Measurements from ENCODE around the gene ACTRT2. TPM values are rescaled to one million over a fixed set of nuclear protein-coding genes. Genes with fewer than 3 reads are reported as not detected.

The ACTRT2 gene
- total and polyA plus RNA-seq, 2 of the 8 experiments (the other 6 are each of a cell fraction or from before 2014, with no cell fraction given): not detected

DNA sequence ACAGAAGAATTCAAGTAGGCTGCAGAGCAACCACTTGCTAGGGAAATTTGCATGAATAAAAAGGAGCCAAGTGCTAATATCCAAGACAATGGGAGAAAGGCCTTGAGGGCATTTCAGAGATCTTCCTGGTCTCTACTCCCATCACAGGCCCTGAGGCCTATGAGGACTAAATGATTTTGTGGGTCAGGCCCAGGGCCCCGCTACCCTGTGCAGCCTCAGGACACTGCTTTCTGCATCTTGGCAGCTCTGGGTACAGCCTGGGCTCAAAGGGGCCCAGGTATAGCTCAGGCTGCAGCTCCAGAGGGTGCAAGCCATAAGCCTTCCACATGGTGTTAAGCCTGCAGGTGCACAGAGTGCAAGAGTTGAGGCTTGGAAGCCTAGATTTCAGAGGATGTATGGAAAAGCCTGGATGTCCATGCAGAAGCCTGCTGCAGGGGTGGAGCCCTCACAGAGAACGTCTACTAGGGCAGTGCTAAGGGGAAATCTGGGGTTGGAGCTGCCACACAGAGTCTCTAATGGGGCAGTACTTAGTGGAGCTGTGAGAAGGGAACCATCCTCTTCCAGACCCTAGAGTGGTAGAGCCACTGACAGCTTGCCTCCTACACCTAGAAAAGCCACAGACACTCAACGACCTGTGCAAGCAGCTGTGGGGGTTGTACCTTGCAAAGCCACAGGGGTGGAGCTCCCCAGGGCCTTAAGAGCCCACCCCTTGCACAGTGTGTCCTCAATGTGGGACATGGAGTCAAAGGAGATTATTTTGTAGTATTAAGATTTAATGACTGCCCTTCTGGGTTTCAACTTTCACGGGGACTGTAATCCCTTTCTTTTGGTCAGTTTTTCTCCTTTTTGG lies 13.7 kb upstream of the ACTRT2 start (continued):
- TF ChIP-seq, protein P1, sequence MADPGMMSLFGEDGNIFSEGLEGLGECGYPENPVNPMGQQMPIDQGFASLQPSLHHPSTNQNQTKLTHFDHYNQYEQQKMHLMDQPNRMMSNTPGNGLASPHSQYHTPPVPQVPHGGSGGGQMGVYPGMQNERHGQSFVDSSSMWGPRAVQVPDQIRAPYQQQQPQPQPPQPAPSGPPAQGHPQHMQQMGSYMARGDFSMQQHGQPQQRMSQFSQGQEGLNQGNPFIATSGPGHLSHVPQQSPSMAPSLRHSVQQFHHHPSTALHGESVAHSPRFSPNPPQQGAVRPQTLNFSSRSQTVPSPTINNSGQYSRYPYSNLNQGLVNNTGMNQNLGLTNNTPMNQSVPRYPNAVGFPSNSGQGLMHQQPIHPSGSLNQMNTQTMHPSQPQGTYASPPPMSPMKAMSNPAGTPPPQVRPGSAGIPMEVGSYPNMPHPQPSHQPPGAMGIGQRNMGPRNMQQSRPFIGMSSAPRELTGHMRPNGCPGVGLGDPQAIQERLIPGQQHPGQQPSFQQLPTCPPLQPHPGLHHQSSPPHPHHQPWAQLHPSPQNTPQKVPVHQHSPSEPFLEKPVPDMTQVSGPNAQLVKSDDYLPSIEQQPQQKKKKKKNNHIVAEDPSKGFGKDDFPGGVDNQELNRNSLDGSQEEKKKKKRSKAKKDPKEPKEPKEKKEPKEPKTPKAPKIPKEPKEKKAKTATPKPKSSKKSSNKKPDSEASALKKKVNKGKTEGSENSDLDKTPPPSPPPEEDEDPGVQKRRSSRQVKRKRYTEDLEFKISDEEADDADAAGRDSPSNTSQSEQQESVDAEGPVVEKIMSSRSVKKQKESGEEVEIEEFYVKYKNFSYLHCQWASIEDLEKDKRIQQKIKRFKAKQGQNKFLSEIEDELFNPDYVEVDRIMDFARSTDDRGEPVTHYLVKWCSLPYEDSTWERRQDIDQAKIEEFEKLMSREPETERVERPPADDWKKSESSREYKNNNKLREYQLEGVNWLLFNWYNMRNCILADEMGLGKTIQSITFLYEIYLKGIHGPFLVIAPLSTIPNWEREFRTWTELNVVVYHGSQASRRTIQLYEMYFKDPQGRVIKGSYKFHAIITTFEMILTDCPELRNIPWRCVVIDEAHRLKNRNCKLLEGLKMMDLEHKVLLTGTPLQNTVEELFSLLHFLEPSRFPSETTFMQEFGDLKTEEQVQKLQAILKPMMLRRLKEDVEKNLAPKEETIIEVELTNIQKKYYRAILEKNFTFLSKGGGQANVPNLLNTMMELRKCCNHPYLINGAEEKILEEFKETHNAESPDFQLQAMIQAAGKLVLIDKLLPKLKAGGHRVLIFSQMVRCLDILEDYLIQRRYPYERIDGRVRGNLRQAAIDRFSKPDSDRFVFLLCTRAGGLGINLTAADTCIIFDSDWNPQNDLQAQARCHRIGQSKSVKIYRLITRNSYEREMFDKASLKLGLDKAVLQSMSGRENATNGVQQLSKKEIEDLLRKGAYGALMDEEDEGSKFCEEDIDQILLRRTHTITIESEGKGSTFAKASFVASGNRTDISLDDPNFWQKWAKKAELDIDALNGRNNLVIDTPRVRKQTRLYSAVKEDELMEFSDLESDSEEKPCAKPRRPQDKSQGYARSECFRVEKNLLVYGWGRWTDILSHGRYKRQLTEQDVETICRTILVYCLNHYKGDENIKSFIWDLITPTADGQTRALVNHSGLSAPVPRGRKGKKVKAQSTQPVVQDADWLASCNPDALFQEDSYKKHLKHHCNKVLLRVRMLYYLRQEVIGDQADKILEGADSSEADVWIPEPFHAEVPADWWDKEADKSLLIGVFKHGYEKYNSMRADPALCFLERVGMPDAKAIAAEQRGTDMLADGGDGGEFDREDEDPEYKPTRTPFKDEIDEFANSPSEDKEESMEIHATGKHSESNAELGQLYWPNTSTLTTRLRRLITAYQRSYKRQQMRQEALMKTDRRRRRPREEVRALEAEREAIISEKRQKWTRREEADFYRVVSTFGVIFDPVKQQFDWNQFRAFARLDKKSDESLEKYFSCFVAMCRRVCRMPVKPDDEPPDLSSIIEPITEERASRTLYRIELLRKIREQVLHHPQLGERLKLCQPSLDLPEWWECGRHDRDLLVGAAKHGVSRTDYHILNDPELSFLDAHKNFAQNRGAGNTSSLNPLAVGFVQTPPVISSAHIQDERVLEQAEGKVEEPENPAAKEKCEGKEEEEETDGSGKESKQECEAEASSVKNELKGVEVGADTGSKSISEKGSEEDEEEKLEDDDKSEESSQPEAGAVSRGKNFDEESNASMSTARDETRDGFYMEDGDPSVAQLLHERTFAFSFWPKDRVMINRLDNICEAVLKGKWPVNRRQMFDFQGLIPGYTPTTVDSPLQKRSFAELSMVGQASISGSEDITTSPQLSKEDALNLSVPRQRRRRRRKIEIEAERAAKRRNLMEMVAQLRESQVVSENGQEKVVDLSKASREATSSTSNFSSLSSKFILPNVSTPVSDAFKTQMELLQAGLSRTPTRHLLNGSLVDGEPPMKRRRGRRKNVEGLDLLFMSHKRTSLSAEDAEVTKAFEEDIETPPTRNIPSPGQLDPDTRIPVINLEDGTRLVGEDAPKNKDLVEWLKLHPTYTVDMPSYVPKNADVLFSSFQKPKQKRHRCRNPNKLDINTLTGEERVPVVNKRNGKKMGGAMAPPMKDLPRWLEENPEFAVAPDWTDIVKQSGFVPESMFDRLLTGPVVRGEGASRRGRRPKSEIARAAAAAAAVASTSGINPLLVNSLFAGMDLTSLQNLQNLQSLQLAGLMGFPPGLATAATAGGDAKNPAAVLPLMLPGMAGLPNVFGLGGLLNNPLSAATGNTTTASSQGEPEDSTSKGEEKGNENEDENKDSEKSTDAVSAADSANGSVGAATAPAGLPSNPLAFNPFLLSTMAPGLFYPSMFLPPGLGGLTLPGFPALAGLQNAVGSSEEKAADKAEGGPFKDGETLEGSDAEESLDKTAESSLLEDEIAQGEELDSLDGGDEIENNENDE (IDR thresholded peaks at IDR 0.05; ENCODE audit: insufficient replicate concordance, low read length): no peak
- no peak for TF ChIP-seq KDM4A (IDR thresholded peaks at IDR 0.05; ENCODE audit: low read depth, low read length, severe bottlenecking)

Data from H1 (cell line).